HG02623 (cell line): ENCODE results near the gene HOXD1.

Experiments used
- ATAC-seq: cut with Tn5 transposase; IDR thresholded peaks from one replicate; pipeline ENCODE4 v1.9.1; 2021; ENCODE audit warnings: moderate library complexity; ENCODE audit not compliant: unreplicated experiment

HOXD1 gene

DNA sequence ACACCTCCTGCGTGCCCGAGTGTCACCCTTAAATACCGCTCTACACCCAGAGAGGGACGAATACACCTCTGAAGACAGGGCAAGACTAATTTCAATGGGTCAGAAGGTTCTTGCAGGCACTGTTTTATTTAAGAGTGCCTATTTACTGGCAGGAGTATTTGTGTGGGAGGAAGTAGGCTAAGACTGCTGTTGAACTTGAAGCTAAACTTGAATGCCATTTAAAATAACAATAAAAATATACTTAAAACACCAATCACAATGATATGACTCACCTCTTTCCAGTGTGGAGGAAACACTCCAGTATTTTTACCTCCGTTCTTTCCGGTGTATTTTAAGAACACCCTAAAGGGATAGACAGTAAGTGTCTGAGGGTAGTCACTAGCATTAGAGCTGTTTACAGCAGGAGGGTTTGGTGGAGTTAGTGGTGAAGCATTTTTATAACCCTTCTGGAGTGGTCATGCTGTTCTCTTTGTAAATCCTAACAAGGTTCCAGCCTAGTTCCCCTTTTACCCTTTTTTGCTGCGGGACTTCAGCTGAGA lies 9.6 kb upstream of the HOXD1 start:
- ATAC-seq, result no peak

DNA sequence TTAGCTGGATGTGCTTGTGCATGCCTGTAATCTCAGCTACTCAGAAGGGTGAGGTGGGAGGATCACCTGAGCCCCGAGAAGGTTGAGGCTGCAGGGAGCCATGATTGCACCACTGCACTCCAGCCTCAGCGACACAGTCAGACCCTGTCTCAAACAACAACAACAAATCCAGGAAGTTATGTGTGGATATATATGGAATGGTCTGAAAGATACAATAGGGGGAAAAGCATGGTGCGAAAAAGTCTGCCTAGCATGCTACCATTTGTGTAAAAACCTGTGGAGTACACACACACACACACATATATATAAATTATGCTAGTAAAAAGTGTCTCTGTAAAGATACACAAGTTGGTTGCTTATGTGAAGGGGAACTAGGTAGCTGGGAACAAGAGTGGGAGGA lies 6.9 kb upstream of the HOXD1 start:
- no peak for ATAC-seq

DNA sequence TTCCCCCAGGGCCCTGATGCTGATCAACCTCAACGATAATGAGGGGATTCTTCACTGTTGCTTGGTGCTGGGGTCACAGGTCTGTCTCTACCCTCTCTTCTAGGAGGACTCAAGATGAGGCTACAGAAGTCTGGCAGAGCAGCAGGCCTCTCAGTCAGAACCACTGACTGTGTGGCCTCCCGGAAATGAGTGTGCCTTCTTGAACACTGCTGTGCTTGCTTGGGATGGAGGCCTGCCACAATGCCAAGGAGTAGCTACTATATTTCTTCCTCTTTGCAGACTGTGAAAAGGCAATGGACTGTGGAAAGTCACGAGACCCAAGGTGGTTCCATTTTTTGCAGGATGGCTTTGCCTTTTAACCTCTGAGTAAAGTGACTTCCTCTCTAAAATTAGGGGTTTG lies 5.8 kb upstream of the HOXD1 start:
- no peak for ATAC-seq

DNA sequence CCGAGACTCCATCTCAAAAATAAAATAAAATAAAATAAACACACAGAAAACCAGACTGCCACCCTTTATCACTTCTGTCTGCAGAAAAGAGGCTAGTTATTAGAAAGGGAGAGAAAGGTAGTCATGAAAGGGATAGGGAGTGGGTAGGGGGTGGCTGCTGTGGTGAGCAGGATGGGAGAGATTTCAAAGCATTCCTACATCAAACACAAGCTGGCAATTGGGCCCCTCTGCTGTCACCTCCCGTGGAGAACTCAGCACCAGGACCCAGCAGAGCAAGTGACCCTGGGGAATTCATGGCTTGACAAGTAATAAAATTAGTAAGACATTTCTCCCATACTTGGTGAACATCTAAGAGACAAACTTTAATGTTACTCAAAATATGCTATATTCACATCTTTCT lies 3.7 kb upstream of the HOXD1 start:
- ATAC-seq, result no peak

DNA sequence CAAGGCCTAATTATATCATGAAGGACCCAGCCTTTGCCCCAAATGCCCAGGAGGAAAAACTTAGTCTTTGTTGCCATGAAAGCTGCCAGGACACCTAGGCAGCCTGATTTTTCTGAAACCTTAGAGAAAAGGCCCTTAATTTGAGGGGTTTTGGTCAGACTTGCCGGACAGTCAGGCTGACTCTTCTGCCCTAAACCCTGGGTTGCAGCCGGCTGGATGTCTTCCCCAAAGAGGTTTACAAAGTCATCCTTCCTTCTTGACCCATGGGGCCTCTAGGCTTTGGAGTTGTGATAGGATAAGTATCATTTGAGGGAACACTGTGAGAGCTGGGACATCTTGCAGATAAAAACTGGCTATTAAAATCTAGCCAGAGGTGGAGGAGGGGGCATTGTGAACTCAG lies 2.4 kb upstream of the HOXD1 start:
- ATAC-seq, result no peak

DNA sequence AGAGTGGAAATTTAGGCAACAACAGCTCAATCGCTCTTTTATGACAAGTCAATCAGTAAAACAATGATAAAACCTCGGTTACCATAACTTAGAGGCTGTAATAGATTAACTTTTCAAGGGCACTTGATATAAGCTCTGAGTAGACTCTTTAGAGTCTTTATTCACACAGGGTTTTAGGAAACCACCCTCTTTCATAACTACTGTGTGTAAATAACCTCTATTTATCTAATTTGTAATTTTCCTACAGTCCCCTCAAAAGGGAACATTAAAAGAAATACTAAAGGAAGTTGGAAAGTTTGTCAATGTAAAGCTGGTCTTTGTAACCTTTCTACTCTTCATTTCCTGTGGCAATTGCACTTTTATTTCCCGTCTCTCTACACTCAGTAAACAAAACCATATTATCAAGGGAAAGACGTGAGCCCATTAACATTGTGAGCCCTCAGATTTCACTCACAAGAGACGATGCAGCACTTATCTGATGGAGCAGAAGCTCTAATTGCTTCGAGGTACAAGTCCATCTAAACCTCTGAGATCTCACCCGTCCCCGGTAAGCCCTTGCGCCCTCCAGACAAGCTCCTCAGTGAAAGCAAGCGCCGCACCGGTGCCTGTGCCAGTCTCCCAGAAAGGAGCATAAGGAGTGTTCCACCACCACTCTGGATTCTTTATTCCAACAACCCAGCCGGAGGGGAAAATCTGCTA lies 1.1 kb upstream of the HOXD1 start:
- ATAC-seq, result no peak

DNA sequence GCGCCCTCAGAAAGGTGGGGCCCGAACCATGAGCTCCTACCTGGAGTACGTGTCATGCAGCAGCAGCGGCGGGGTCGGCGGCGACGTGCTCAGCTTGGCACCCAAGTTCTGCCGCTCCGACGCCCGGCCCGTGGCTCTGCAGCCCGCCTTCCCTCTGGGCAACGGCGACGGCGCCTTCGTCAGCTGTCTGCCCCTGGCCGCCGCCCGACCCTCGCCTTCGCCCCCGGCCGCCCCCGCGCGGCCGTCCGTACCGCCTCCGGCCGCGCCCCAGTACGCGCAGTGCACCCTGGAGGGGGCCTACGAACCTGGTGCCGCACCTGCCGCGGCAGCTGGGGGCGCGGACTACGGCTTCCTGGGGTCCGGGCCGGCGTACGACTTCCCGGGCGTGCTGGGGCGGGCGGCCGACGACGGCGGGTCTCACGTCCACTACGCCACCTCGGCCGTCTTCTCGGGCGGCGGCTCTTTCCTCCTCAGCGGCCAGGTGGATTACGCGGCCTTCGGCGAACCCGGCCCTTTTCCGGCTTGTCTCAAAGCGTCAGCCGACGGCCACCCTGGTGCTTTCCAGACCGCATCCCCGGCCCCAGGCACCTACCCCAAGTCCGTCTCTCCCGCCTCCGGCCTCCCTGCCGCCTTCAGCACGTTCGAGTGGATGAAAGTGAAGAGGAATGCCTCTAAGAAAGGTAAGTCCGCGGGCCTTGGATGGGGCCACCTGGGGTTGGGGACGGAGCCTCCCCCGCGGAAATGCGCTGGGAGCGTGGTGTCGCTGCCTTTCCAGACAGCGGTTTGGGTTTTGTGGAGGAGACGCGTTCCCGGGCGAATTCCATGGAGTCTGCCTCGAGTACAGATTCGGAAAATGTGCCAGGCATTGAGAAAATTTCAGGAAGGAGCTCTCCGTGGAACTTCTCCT lies 559 bp downstream of the HOXD1 start:
- ATAC-seq, result no peak

DNA sequence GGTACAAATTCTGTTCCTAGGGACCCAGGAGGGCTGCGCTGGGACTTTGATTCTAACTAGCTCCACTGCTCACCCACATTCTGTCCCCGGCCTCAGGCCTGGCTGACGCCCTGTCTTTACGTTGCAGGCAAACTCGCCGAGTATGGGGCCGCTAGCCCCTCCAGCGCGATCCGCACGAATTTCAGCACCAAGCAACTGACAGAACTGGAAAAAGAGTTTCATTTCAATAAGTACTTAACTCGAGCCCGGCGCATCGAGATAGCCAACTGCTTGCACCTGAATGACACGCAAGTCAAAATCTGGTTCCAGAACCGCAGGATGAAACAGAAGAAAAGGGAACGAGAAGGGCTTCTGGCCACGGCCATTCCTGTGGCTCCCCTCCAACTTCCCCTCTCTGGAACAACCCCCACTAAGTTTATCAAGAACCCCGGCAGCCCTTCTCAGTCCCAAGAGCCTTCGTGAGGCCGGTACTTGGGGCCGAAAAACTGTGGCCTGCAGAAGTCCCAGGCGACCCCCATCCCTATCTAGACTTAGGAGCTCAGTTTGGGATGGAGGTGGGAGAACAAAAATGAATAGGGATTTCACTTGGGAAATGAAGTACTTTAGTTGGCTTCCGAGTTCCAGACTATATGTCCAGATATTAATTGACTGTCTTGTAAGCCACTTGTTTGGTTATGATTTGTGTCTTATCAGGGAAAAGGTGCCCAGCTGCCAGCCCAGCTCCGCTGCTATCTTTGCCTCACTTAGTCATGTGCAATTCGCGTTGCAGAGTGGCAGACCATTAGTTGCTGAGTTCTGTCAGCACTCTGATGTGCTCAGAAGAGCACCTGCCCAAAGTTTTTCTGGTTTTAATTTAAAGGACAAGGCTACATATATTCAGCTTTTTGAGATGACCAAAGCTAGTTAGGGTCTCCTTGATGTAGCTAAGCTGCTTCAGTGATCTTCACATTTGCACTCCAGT lies 1.5 kb downstream of the HOXD1 start:
- no peak for ATAC-seq

DNA sequence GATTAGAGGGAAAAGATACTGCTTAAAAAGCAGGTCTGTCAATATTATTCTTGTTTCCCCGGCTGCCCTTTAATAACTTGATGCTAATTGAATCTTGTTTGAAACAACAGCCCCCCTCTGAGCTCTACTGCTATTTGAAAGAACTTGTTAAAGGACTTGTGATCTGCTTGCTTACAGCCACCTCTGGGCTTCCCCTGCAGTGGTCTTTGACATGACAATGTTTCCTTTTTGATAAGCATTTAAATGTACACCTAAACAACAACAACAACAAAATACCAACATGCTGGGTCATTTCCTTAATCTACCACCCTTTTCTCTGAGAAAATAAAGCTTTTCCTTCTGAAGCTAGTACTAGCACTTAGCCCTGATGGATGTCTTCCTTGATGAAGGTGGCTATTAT lies 3.9 kb downstream of the HOXD1 start:
- no peak for ATAC-seq

DNA sequence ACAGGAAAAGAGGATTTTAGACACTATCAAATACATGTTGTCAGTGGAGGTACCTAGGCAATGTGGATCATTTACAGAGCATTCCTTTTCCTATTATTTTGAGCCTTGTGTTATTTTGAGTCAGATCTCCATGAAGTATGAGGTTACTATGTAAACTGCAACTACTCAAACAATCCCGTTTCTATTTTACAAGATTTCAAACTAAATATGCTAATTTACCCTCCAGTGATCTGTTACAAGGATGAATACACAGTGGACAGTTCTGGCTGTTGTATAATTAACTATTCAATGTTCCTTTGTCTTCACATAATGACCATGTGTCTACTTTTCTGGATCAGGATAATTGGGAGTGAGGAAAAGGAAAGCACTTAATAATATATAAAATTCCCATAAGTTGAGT lies 4.6 kb downstream of the HOXD1 start:
- ATAC-seq, result no peak

DNA sequence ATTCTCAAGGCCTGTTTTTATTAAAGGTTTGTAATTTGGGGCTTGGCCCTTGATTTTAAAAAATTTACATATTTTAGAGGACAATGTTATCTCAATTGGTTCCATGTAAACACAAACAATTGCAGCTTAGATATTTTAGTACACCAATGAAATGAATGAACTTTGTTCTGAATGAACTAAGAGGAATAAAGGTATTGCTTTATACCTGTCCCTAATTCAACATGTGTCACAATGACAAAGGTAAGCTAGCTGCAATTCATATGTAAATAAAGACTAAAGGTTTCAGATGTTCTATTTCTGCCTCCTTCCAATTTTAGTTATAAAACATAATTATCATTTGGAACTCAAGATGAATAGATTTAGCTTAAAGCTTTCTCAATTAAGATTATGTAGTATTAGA lies 11.4 kb downstream of the HOXD1 start:
- ATAC-seq, result no peak

DNA sequence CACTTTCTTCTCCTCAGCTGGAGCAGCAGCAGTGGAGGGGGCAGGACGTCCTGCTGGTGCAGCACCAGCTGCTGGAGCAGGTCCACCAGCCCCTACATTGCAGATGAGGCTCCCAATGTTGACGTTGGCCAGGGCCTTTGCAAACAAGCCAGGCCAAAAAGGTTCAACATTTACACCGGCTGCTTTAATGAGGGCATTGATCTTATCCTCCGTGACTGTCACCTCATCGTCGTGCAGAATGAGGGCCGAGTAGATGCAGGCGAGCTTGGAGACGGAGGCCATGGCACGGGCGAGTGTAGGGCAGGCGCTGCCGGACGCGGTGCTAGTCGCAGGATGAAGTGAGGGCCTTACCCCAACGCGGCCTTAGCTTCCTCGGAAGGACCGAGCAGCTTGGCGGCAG lies 12.5 kb downstream of the HOXD1 start:
- ATAC-seq, result no peak

DNA sequence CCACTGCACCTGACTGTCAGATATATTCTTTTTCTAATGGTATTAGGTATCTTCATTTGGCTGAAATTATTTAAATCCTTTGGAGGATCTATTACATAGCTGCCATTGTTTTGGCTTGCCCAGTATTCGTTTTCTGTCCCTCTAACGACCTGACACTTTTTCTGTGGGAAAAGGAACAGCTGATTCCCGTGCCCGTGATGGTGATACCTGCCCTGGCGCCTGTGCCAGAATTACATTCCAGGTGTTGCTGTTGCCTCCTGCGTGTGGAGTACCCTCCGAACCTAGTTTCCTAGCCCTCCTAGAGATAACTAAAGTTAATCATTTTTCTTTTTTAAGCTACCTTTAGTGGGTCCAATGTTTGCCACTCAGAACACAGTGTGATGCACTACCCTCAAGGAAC lies 14.0 kb downstream of the HOXD1 start:
- no peak for ATAC-seq

DNA sequence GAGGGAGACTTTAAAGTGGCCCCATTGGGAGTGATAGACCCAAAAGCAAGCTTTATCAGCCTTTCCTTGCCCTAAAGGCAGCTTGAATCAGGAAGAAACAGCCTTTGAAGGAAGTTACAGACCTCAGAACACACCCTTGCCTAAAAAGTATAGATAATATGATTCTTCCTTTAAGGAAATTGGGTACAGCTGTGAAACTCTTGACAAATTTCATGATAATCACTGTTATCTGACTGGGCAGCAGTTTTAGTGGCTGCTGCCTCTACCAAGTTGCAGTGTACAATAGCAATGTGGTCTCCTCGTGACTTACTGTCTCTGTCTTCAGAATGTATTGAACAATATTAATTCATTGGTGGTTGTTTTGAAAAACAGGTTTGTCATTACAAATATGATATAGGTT lies 16.7 kb downstream of the HOXD1 start:
- ATAC-seq, result no peak

DNA sequence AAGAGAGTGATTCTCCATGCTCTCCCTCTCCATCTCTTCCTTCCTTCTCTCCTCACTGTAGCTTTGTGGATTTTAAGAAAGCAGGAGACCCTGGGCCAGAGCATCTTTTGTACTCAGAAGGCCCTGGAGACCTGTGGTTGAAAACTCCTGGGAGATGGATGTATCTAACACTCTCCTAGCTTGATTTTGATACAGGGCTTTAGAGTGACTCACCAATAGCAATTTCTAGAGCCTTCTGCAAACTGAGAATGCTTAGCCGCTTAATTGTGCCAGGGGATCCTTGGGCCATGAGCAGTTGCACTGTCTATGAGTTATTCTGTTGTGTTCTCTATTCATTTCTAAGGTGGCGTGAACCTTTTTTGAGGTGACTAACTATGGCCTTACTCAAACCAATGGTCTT lies 17.7 kb downstream of the HOXD1 start:
- no peak for ATAC-seq

DNA sequence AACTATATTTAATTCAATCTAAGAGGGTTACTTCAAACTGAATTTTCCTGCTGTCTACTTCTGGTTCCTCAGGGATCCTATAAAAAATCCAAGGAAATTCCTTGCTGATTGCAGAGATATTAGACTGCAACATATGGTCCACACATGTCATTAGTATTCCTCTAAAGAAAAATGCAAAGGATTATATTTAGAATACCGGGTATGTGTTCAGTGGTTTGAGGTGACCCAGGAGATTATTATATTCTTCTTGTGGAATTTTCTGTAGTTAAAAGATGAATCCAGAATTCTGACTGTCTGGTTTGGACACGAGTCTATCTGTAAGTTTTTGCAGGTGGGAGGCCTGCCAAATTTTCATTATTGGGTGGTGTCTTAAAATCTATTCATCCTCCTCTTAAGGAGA lies 18.2 kb downstream of the HOXD1 start:
- no peak for ATAC-seq

DNA sequence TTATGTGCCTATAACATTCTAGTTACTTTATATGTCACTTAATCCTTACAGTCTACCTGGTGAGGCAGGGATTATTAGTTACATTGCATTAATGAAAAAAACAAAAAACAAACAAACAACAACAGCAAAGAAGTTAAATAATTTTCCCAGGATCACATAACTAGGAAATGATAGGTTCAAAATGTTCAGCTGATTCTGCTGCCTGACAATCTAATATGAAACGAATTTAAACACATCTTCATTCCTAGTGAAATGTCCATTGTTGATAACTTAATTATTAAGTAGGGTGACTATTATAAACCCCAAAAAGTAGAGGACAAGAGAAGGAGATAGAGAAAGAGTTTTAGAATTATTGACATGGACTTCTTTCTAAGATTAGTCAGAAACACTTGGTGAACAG lies 22.6 kb downstream of the HOXD1 start:
- ATAC-seq, result no peak

DNA sequence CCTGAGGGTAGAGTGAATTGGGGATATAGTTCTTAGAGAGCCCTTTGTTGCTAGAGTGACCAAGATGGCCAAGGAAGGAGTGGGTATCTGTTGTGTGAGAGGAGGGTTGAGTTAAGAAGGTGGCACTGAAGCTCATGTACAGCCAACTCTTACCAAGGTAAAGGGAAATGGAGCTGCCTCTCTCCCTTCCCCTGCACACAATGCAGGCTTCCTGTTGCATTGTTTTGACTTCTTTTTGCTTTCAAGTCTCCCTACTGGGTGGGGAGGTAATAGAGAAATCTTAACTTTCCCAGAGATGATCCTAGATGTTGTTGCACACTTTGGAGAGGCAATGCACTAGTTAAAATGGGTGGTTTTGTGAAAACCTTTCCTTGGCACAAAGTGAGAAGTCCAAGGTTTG lies 23.8 kb downstream of the HOXD1 start:
- ATAC-seq, result no peak

DNA sequence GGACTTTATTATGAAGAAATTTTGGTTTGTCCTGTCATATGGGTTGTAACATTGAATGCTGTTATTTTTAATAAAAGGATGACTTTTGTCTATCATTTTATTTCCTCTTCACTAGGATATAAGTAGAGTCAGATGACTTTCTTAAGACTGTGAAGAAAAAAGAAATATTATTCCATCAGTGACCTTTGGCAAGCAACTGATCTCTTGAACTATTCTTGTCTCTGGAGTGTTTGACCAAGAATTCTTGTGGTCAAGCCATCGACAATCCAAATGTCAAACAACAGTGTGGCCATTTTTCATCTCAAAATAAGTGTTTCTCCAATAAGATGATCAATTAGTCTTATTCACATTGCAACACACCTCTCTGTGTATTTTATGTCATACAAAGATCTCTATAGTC lies 24.9 kb downstream of the HOXD1 start:
- no peak for ATAC-seq

DNA sequence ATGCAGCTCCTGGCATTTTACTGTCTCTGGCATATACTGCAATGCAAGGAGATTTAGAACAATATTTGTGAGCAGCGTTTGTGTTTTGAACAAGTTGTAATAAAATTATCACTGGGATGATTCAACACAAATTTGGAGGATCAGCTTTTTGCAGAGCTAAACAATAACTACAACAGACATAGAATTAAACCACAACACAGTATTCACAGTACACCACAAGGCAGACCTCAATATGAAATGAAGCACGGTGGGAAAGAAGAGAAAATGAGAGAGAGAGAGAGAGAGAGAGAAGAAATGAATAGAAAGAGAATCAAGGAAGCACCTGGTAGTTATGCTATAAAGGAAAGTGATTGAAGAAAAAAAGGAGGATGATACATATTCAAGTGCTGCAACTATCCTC lies 39.4 kb downstream of the HOXD1 start:
- no peak for ATAC-seq

DNA sequence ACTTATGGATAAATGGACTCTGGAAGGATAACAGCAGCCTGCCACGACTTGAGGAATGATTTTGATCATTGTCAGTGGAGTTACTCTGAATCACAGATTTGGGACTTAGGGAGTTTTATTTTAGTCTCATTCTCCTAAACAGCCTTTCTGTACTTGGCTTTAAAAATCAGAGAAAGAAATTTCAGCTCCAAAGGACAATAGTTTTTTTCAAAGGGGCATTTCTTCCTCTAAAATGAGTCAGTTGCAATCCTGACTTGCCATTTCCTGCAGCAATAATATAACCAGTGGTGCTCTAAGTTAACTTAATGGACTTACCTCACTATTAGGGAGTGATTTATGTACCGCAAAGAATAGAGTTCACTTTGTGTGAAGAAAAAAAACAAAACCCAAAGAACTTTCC lies 45.7 kb downstream of the HOXD1 start:
- ATAC-seq, result no peak
